ENCODE measurements around the gene ADAM33.

- TF ChIP-seq ZFX (IDR thresholded peaks at IDR 0.05; ENCODE audit: borderline replicate concordance) (no peak), CTCF (IDR thresholded peaks at IDR 0.05) (peak; percentile 71)
These were observed 14.4 kb upstream of the ADAM33 start for GRCh38 chr20:3696200-3696599.
